ENCODE measurements around the gene LAMC3.

Gene LAMC3

DNA sequence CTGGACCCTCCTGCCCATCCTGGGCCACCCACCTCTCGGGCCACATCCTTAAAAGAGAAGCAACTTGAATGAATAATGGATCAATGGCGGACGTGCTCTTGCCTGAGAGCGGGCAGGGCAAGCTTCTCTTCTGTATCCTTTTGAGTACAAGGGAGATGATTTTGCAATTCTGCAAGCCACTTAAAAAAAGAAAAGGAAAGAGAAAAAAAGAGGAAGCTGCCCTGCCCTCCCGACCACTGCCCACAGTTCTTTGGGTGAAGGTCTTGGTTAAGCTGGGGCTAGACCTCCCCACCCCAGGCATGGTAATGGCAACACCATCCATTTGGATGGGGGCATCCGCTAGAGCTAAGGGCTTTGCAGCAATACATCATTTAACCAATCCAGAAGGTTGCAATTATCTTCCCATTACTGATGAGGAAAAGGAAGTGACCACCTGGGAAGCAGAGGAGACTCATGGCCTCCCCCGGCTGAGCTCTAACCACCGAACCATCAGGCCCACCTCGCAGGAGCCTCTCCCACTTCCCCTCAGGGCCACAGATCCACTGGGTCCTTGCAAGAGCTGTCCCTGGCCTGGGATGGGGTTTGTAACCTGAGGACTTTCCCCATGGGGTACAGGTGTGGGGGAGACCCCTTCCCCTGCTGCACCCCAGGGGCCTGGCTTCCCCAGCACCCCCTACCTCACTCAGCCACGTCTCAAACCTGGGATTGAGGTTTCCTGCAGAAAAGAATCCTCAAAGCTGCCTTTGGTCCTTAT, 27.8 kb upstream of the LAMC3 start:
- H3K36me3 ChIP-seq (ENCODE audit: control insufficient read depth, low read depth, low read length), result no peaks in the 10 kb centered on the region
- no peaks in the 10 kb centered on the region for H3K27me3 ChIP-seq (ENCODE audit: control insufficient read depth, insufficient read depth, low read length)
- no peak overlapping the region for H3K27ac ChIP-seq (ENCODE audit: low read length)
- H3K9ac ChIP-seq (ENCODE audit: low read length), result no peak overlapping the region
- H3K9me3 ChIP-seq (ENCODE audit: control insufficient read depth, low read depth, low read length), result no peaks in the 10 kb centered on the region
- no peak overlapping the region for H3K4me3 ChIP-seq (ENCODE audit: low read length)
- H3K4me1 ChIP-seq (ENCODE audit: control insufficient read depth, low read depth, low read length), result no peaks in the 10 kb centered on the region

DNA sequence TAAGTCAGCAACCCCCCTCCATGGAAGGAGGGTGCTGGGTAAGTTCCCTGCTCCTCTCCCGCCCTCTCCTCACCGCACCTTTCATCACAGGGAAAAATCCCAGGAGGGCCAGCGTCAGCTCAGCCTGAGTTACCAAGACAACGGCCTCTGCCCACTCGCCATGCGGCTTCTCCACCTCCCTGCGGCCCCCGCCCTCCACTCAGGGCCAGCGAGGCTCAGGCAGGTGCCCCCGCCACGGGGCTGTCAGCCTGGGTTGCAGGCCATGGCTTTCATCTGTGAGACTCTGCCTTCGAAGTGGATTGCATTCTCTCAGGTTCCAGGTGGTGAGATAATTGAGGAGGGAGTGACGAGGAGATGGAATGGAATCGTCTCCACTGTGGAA, 27.2 kb upstream of the LAMC3 start:
- no peaks in the 10 kb centered on the region for H3K9me3 ChIP-seq (ENCODE audit: control insufficient read depth, low read depth, low read length)
- no peaks in the 10 kb centered on the region for H3K27me3 ChIP-seq (ENCODE audit: control insufficient read depth, insufficient read depth, low read length)
- no peaks in the 10 kb centered on the region for H3K36me3 ChIP-seq (ENCODE audit: control insufficient read depth, low read depth, low read length)
- no peak overlapping the region for H3K9ac ChIP-seq (ENCODE audit: low read length)
- no peak overlapping the region for H3K4me3 ChIP-seq (ENCODE audit: low read length)
- H3K4me1 ChIP-seq (ENCODE audit: control insufficient read depth, low read depth, low read length), result no peaks in the 10 kb centered on the region
- H3K27ac ChIP-seq (ENCODE audit: low read length), result no peak overlapping the region

DNA sequence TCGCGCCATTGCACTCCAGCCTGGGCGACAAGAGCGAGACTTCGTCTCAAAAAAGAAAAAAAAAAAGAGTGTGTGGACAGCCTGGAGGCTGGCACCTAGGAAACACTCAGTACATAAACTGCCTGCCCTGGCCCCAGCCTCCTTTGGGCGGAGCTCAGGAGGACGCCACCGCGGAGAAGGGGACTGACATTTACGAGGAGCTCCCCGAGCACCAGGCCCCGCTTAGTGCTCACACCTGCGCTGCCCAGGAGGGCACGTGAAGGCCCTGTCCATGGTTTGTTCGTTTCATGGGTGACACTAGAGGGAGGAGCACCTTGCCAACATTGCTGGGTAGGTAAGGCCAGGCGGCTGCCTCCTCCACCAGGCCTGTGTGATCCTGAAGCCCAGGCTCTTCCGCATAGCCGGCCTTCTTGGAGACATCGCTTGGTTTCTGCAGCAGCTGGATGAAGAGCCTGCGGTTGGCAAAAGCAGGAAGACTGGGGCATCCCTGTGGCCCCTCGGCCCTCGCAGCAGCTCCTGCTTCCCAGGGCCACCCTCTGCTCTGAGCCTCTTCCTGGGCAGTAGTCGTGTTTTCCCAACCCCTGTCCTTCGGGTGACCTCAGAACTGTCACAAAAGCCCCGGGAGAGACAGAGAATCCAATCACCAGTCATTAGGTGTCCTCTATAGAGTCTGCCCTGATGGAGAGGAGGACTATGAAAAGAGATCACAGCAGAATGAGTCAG, 26.2 kb upstream of the LAMC3 start:
- Histone ChIP-seq H3K9me3 (ENCODE audit: control insufficient read depth, low read depth, low read length) (no peaks in the 10 kb centered on the region), H3K27me3 (ENCODE audit: control insufficient read depth, insufficient read depth, low read length) (no peaks in the 10 kb centered on the region), H3K27ac (ENCODE audit: low read length) (no peak overlapping the region), H3K36me3 (ENCODE audit: control insufficient read depth, low read depth, low read length) (no peaks in the 10 kb centered on the region), H3K9ac (ENCODE audit: low read length) (no peak overlapping the region), H3K4me3 (ENCODE audit: low read length) (no peak overlapping the region), H3K4me1 (ENCODE audit: control insufficient read depth, low read depth, low read length) (no peaks in the 10 kb centered on the region)

DNA sequence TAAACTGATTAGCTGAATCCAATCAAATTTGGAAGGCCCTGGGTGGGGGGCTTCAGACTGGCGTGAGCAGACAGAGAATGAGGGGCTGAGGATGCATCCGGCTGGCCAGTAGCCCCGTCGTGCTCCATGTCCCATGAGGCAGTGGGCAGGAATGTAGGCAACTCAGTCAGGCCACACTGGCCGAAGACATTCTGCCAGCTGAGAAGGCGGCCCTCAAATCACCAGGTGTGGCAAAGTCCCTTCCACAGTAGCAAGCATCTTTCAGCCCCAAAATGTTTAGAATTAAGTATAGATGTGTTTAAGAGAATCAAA, 25.7 kb upstream of the LAMC3 start:
- Histone ChIP-seq H3K36me3 (ENCODE audit: control insufficient read depth, low read depth, low read length) (no peaks in the 10 kb centered on the region), H3K9ac (ENCODE audit: low read length) (no peak overlapping the region), H3K4me3 (ENCODE audit: low read length) (no peak overlapping the region), H3K9me3 (ENCODE audit: control insufficient read depth, low read depth, low read length) (no peaks in the 10 kb centered on the region), H3K27ac (ENCODE audit: low read length) (no peak overlapping the region), H3K4me1 (ENCODE audit: control insufficient read depth, low read depth, low read length) (no peaks in the 10 kb centered on the region), H3K27me3 (ENCODE audit: control insufficient read depth, insufficient read depth, low read length) (no peaks in the 10 kb centered on the region)

DNA sequence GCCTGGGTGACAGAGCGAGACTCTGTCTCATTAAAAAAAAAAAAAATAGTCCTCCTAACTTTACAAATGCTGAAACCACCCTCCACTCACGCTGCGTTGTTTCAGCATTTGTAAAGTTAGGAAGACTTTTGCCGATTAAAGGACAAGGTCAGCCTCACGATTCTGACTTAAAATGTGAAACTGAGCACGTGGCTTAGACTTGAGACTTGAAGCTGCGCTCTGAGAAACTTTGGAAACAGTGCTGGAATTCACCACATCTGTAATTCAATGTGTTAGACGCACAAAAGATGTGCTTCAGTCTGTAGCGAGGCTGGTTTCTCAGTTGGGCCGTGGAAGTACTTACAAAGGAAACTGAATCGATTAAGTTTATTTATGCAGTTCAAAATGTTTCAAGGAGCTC, 25.0 kb upstream of the LAMC3 start:
- Histone ChIP-seq H3K4me1 (ENCODE audit: control insufficient read depth, low read depth, low read length) (no peaks in the 10 kb centered on the region), H3K4me3 (ENCODE audit: low read length) (no peak overlapping the region), H3K27me3 (ENCODE audit: control insufficient read depth, insufficient read depth, low read length) (no peaks in the 10 kb centered on the region), H3K36me3 (ENCODE audit: control insufficient read depth, low read depth, low read length) (no peaks in the 10 kb centered on the region), H3K9ac (ENCODE audit: low read length) (no peak overlapping the region), H3K9me3 (ENCODE audit: control insufficient read depth, low read depth, low read length) (no peaks in the 10 kb centered on the region), H3K27ac (ENCODE audit: low read length) (no peak overlapping the region)

DNA sequence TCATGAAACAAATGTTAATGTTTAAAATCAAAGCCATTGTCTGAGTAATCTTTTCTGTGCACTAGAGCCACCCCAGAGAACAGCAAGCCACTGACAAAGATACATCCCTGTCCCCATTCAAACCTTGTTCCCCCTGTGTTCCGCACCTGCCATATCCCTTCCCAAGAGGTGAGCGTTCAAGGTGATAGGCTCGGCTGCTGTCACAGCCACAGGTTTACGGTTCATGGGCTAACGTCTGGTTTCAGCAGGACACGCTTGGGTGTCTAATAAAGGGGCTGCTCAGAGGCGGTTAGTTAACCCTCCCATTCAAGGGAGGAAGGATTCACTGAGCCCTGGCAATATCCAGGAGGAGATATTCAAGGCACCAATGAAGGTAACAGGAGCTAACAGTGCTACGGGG, 24.5 kb upstream of the LAMC3 start:
- no peak overlapping the region for H3K4me3 ChIP-seq (ENCODE audit: low read length)
- H3K27me3 ChIP-seq (ENCODE audit: control insufficient read depth, insufficient read depth, low read length), result no peaks in the 10 kb centered on the region
- H3K4me1 ChIP-seq (ENCODE audit: control insufficient read depth, low read depth, low read length), result no peaks in the 10 kb centered on the region

DNA sequence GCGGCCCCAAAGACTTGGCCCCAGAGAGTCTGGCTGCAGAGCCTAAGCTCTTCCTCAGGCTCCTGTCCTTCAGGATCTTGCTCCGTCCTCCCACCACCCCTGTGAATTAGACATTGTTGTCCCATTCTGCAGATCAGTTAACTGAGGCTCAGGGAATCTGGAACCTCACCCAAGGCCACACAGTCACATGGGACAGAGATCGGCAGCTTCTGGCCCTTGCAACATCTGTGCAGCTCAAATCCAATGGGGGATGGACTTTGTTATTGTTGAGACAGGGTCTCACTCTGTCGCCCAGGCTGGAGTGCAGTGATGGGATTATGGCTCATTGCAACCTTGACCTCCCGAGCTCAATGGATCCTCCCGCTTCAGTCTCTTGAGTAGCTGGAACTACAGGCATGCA, 23.9 kb upstream of the LAMC3 start:
- H3K27ac ChIP-seq (ENCODE audit: low read length), result no peak overlapping the region
- H3K9ac ChIP-seq (ENCODE audit: low read length), result no peak overlapping the region
- H3K36me3 ChIP-seq (ENCODE audit: control insufficient read depth, low read depth, low read length), result no peaks in the 10 kb centered on the region
- H3K4me3 ChIP-seq (ENCODE audit: low read length), result no peak overlapping the region
- H3K4me1 ChIP-seq (ENCODE audit: control insufficient read depth, low read depth, low read length), result no peaks in the 10 kb centered on the region
- H3K9me3 ChIP-seq (ENCODE audit: control insufficient read depth, low read depth, low read length), result no peaks in the 10 kb centered on the region
- H3K27me3 ChIP-seq (ENCODE audit: control insufficient read depth, insufficient read depth, low read length), result no peaks in the 10 kb centered on the region

More for the DNA sequence above, 24.5 kb upstream of the LAMC3 start:
- H3K9me3 ChIP-seq (ENCODE audit: control insufficient read depth, low read depth, low read length), result no peaks in the 10 kb centered on the region
- H3K36me3 ChIP-seq (ENCODE audit: control insufficient read depth, low read depth, low read length), result no peaks in the 10 kb centered on the region
- H3K9ac ChIP-seq (ENCODE audit: low read length), result no peak overlapping the region
- H3K27ac ChIP-seq (ENCODE audit: low read length), result no peak overlapping the region

DNA sequence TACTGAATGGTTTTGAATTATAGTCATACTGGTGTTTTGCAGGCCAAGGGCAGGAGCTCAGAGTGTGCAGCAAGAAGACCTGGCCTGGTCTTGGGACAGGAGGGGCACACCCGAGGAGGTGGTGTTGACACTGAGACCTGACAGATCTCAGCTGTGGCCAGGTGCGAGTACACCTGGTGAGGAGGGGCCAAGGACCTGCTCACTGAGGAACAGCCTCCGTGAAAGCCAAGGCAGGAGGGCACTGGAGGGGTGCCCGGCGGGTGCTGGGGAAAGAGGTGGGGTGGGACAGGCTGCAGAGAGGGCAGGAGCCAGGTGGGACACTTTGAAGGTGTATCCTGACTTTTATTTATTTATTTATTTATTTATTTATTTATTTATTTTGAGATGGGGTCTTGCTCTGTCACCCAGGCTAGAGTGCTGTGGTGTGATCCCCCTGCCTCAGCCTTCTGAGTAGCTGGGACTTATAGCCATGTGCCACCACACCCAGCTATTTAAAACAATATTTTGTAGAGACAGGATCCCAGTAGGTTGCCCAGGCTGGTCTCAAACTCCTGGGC, 23.3 kb upstream of the LAMC3 start:
- H3K27ac ChIP-seq (ENCODE audit: low read length), result no peak overlapping the region
- no peak overlapping the region for H3K9ac ChIP-seq (ENCODE audit: low read length)
- H3K4me1 ChIP-seq (ENCODE audit: control insufficient read depth, low read depth, low read length), result no peaks in the 10 kb centered on the region
- no peaks in the 10 kb centered on the region for H3K9me3 ChIP-seq (ENCODE audit: control insufficient read depth, low read depth, low read length)
- no peaks in the 10 kb centered on the region for H3K36me3 ChIP-seq (ENCODE audit: control insufficient read depth, low read depth, low read length)
- H3K27me3 ChIP-seq (ENCODE audit: control insufficient read depth, insufficient read depth, low read length), result no peaks in the 10 kb centered on the region
- no peak overlapping the region for H3K4me3 ChIP-seq (ENCODE audit: low read length)

DNA sequence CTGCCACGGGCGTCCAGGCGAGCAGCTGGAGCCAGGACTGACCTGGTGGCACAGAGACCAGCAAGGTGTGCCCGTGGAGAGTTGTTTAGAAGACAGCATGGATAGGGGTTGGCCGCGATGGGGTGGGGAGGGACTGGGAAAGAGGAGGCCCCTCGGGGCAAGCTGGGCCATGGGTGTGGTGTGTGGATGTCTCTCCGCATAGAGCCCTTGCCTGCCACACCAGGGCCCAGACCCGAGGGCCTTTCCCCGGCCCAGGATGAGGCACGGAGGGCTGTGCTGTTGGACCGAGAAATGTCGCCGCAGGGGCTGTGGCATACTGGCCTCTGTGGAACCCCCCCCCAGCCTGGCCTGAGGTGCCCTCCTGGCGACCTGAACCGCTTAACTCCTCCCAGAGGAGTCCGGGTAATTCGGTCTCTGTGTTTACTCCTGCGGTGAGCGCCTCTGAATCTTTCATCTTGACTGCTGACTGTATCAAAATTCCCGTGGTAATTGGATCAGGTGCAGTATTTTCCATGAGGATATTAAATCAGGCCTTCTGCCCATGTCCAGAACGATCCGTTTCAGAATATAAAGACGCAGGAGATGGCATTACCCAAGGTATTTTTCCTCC, 22.5 kb upstream of the LAMC3 start:
- Histone ChIP-seq H3K4me1 (ENCODE audit: control insufficient read depth, low read depth, low read length) (peaks cover 2% of the 10 kb centered on the region), H3K9ac (ENCODE audit: low read length) (no peak overlapping the region), H3K27me3 (ENCODE audit: control insufficient read depth, insufficient read depth, low read length) (no peaks in the 10 kb centered on the region), H3K9me3 (ENCODE audit: control insufficient read depth, low read depth, low read length) (no peaks in the 10 kb centered on the region), H3K27ac (ENCODE audit: low read length) (no peak overlapping the region), H3K36me3 (ENCODE audit: control insufficient read depth, low read depth, low read length) (no peaks in the 10 kb centered on the region), H3K4me3 (ENCODE audit: low read length) (no peak overlapping the region)

DNA sequence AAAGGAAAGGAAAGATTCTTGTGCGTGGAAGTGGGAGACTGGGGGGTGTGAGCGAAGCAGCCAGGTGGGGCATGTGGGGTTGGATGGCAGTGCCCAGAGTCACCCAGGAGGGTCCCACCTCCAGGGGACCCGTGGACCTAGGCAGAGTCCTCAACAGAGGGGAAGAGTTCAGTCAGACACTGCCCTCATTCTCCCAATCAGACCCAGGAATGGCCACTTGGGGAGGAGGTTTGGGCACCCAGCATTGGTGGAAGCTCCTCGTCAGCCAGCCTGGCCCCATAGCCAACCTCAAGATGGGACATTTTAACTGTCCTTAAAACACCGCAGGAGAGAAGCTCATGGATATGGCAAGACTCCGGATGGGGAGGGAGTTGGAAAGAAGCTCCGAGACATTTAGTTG, 21.9 kb upstream of the LAMC3 start:
- no peak overlapping the region for H3K9ac ChIP-seq (ENCODE audit: low read length)
- no peaks in the 10 kb centered on the region for H3K36me3 ChIP-seq (ENCODE audit: control insufficient read depth, low read depth, low read length)
- no peaks in the 10 kb centered on the region for H3K27me3 ChIP-seq (ENCODE audit: control insufficient read depth, insufficient read depth, low read length)
- no peak overlapping the region for H3K4me3 ChIP-seq (ENCODE audit: low read length)
- no peaks in the 10 kb centered on the region for H3K9me3 ChIP-seq (ENCODE audit: control insufficient read depth, low read depth, low read length)
- H3K4me1 ChIP-seq (ENCODE audit: control insufficient read depth, low read depth, low read length), result peaks cover 6% of the 10 kb centered on the region
- no peak overlapping the region for H3K27ac ChIP-seq (ENCODE audit: low read length)

DNA sequence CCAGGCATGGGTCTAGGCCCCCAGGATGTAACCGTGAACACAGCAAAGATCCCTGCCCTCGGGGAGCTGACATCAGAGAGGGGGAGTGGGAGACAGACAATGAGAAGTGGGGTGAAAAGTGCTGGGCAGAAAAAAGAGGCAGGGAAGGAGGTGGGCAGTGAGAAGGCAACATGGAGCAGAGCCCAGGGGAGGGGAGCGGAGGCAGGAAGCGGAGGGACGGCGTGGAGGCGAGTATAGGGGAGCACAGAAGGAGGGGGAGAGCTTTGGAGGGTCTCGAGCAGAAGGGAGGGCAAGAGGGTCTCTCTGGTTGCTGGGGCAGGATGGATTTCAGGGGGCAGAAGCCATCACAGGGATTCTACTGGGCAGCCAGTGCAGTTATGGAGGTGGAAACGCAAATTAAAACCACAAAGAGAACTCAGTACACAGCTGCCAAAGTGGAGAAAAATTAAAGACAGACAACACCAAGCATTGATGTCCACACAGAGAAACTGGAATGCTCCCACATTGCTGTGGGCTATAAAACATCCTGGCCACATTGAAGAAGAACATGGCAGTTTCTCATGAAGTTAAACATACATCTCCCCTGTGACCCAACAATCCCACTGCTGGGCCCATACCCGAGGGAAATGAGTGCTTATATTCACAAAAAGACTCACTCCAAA, 21.1 kb upstream of the LAMC3 start:
- Histone ChIP-seq H3K27me3 (ENCODE audit: control insufficient read depth, insufficient read depth, low read length) (no peaks in the 10 kb centered on the region), H3K9me3 (ENCODE audit: control insufficient read depth, low read depth, low read length) (no peaks in the 10 kb centered on the region), H3K4me3 (ENCODE audit: low read length) (no peak overlapping the region), H3K27ac (ENCODE audit: low read length) (no peak overlapping the region), H3K9ac (ENCODE audit: low read length) (no peak overlapping the region), H3K4me1 (ENCODE audit: control insufficient read depth, low read depth, low read length) (peaks cover 6% of the 10 kb centered on the region), H3K36me3 (ENCODE audit: control insufficient read depth, low read depth, low read length) (no peaks in the 10 kb centered on the region)
